Activated T-cell treated with anti-CD3 and anti-CD28 coated beads for 4 hours (primary cell): ENCODE results near the gene MIDN.

Source experiments
- DNase-seq: peaks from one replicate; pipeline ENCODE4 v3.0.0-alpha.2; 2020

Gene MIDN

GRCh38 chr19:1233115-1233667 is 15.2 kb upstream of the MIDN start:
- DNase-seq, result no peak

- no peak for DNase-seq
Observed at GRCh38 chr19:1234051-1234954, 14.1 kb upstream of the MIDN start.

- no peak for DNase-seq
Observed at GRCh38 chr19:1234955-1235380, 13.4 kb upstream of the MIDN start.

GRCh38 chr19:1235625-1236538 is 12.5 kb upstream of the MIDN start:
- no peak for DNase-seq

GRCh38 chr19:1236576-1236975 is 11.8 kb upstream of the MIDN start:
- no peak for DNase-seq

GRCh38 chr19:1237027-1237659 is 11.2 kb upstream of the MIDN start:
- DNase-seq, result no peak

- DNase-seq, result no peak
Observed at GRCh38 chr19:1237754-1238368, 10.5 kb upstream of the MIDN start, which contains the start of gene CBARP. Gene CBARP, minus strand, starts transcription at chr19:1238005. Its CDS starts 1,905 bp downstream, at chr19:1236100.

GRCh38 chr19:1238369-1239303 is 9.7 kb upstream of the MIDN start:
- DNase-seq, result no peak

- DNase-seq, result no peak
Observed at GRCh38 chr19:1239420-1239795, 9.0 kb upstream of the MIDN start.

- DNase-seq, result peak; percentile 89
Observed at GRCh38 chr19:1239796-1240737, 8.3 kb upstream of the MIDN start.

- no peak for DNase-seq
Observed at GRCh38 chr19:1240925-1241324, 7.5 kb upstream of the MIDN start.

- DNase-seq, result peak; percentile 81
Observed at GRCh38 chr19:1241417-1242095, 6.8 kb upstream of the MIDN start, which contains the start of gene ATP5F1D. Gene ATP5F1D, plus strand, starts transcription at chr19:1241751. Its CDS starts 100 bp downstream, at chr19:1241851.

- peak; percentile 79 for DNase-seq
Observed at GRCh38 chr19:1243768-1244692, 4.4 kb upstream of the MIDN start.

- no peak for DNase-seq
Observed at GRCh38 chr19:1244693-1245451, 3.5 kb upstream of the MIDN start.

- no peak for DNase-seq
Observed at GRCh38 chr19:1245494-1246264, 2.7 kb upstream of the MIDN start.
